ENCODE measurements around the gene DACH2.

DACH2 gene

DNA sequence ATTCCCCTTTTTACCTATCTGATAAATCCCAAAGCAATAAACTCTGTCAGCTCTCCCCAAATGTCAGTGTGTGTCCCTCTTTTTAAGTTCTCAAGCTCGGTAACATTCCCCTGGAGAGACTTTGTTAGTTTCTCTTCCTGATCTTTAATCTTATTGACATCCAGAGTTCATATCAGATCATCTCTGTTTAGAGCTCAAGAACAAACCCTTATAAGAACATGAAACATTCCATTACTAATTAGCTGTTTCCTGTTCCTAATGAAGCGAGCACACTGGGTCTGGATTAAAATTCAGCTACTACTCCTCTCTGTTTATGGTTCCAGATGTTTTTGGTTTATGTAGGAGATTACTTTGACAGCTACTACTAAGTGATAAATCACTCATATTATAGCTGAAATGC is 681.5 kb downstream of the DACH2 start:
- no peak for DNase-seq

DNA sequence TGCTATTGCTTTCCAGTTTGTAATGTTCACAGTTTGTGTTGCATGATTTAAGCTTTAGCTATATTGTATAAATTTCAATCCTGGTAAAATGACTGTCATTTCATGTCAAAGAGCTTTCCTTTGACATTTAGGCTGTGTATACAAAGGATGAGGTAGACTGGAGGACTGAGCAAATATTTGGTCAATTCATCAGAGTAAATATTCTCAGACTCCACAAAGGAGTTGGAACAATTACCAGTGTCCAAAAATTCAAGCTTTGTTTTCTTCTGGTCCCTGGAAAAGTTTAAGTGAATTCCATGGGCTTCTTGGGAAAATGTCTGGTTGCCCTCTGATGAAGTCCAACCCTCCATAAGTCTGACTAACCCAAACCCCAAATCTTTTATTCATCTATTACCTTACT is 682.4 kb downstream of the DACH2 start:
- no peak for DNase-seq

DNA sequence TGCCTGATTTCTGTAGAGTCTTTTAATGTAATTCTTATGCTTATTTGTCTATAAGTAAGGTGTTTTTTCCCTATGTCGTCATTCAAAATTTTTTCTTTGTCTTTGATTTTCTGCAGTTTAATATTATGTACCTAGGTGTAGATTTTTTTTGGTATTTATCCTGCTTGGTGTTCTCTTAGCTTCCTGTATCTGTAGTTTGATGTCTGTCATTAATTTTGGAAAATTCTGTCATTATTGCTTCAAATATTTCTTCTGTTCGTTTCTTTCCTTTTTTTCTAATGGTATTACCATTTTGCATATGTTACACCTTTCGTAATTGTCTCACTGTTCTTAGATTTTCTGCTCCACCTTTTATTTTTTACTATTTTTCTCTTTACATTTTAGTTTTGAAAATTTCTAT is 696.9 kb downstream of the DACH2 start:
- no peak for DNase-seq

All from islet precursor cell (in vitro differentiated cells).